ENCODE results near the gene HCRTR1.

Gene HCRTR1

GRCh38 chr1:31587720-31588423, 29.6 kb upstream of the HCRTR1 start:
- no peak overlapping the region for H3K4me3 ChIP-seq (ENCODE audit: low read depth, low read length)
- no peak for DNase-seq (ENCODE audit: low read depth)
- TF ChIP-seq CTCF (IDR thresholded peaks at IDR 0.05; ENCODE audit: low read depth, low read length, missing control alignments) = peak; percentile 86

GRCh38 chr1:31588751-31589515, 28.6 kb upstream of the HCRTR1 start:
- no peak overlapping the region for H3K4me3 ChIP-seq (ENCODE audit: low read depth, low read length)

GRCh38 chr1:31591425-31592093, 25.9 kb upstream of the HCRTR1 start:
- no peak overlapping the region for H3K4me3 ChIP-seq (ENCODE audit: low read depth, low read length)
- no peak for TF ChIP-seq CTCF (IDR thresholded peaks at IDR 0.05; ENCODE audit: low read depth, low read length, missing control alignments)
- no peak for DNase-seq (ENCODE audit: low read depth)

More at GRCh38 chr1:31588751-31589515, 28.6 kb upstream of the HCRTR1 start:
- no peak for DNase-seq (ENCODE audit: low read depth)
- TF ChIP-seq CTCF (IDR thresholded peaks at IDR 0.05; ENCODE audit: low read depth, low read length, missing control alignments) = no peak

- TF ChIP-seq CTCF (IDR thresholded peaks at IDR 0.05; ENCODE audit: low read depth, low read length, missing control alignments) = no peak
- DNase-seq (ENCODE audit: low read depth) = no peak
- no peak overlapping the region for H3K4me3 ChIP-seq (ENCODE audit: low read depth, low read length)
Observed at GRCh38 chr1:31592132-31592531, 25.4 kb upstream of the HCRTR1 start.

- no peak overlapping the region for H3K4me3 ChIP-seq (ENCODE audit: low read depth, low read length)
Observed at GRCh38 chr1:31593136-31593665, 24.3 kb upstream of the HCRTR1 start.

More at GRCh38 chr1:31593136-31593665, 24.3 kb upstream of the HCRTR1 start:
- no peak for TF ChIP-seq CTCF (IDR thresholded peaks at IDR 0.05; ENCODE audit: low read depth, low read length, missing control alignments)
- DNase-seq (ENCODE audit: low read depth) = no peak

Measured in GM12864 (cell line).